ENCODE data around the gene ZNF101.
"Not testable (repeated sequence)": the region's sequence is repeated elsewhere in the genome, so short reads cannot be mapped to it uniquely, and the experiment has no call there.

DNA sequence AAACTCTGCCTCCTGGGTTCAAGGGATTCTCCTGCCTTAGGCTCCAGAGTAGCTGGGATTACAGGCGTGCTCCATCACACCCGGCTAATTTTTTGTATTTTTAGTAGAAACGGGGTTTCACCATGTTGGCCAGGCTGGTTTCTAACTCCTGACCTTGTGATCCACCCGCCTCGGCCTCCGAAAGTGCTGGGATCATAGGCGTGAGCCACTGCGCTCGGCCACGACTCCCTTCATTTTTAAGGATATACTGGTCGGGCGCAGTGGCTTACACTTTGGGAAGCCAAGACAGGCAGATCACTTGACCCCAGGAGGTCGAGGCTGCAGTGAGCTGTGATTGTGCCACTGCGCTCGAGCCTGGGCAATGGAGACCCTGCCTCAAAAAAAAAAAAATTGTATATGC, 17.5 kb downstream of the ZNF101 start:
- TF ChIP-seq, protein P1, sequence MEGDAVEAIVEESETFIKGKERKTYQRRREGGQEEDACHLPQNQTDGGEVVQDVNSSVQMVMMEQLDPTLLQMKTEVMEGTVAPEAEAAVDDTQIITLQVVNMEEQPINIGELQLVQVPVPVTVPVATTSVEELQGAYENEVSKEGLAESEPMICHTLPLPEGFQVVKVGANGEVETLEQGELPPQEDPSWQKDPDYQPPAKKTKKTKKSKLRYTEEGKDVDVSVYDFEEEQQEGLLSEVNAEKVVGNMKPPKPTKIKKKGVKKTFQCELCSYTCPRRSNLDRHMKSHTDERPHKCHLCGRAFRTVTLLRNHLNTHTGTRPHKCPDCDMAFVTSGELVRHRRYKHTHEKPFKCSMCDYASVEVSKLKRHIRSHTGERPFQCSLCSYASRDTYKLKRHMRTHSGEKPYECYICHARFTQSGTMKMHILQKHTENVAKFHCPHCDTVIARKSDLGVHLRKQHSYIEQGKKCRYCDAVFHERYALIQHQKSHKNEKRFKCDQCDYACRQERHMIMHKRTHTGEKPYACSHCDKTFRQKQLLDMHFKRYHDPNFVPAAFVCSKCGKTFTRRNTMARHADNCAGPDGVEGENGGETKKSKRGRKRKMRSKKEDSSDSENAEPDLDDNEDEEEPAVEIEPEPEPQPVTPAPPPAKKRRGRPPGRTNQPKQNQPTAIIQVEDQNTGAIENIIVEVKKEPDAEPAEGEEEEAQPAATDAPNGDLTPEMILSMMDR (conservative IDR thresholded peaks at IDR 0.05; ENCODE audit: low read depth, low read length): not testable (repeated sequence)
- not testable (repeated sequence) for TF ChIP-seq RAD21 (IDR thresholded peaks at IDR 0.05; ENCODE audit: low read length); RFX5 (IDR thresholded peaks at IDR 0.05; ENCODE audit: low read depth, low read length); FOS (IDR thresholded peaks at IDR 0.05; ENCODE audit: low read depth, low read length); MAZ (IDR thresholded peaks at IDR 0.05; ENCODE audit: borderline replicate concordance, low read depth, low read length); CEBPB (IDR thresholded peaks at IDR 0.05; ENCODE audit: low read depth, low read length); POLR2A (IDR thresholded peaks at IDR 0.05; ENCODE audit: low read depth, low read length); SMC3 (IDR thresholded peaks at IDR 0.05; ENCODE audit: low read depth, low read length); RCOR1 (IDR thresholded peaks at IDR 0.05; ENCODE audit: insufficient replicate concordance, low read length); MXI1 (IDR thresholded peaks at IDR 0.05; ENCODE audit: borderline replicate concordance, low read depth, low read length); MAFK (IDR thresholded peaks at IDR 0.05; ENCODE audit: low read depth, low read length); BHLHE40 (IDR thresholded peaks at IDR 0.05; ENCODE audit: low read depth, low read length)
